Measurements from ENCODE around the gene RPP14. TPM values are rescaled to one million over a fixed set of nuclear protein-coding genes. Genes with fewer than 3 reads are reported as not detected.

Gene RPP14
- total RNA-seq, 2 experiments from 2014 or later: 12.9 to 16.9 TPM

- CTCF ChIA-PET: interaction anchor here (2.1 to 5.0 kb wide), 2 partner anchors 8 to 110 kb away, joined by 4 to 41 read pairs; partner anchors contain the start of gene HTD2
- DNase-seq: no peak
- peaks cover 1% of the 10 kb centered on the region for H3K36me3 Mint-ChIP-seq
- no peaks in the 10 kb centered on the region for H3K9me3 Mint-ChIP-seq (ENCODE audit: low read depth)
- H3K4me1 Mint-ChIP-seq: no peaks in the 10 kb centered on the region
- H3K27me3 Mint-ChIP-seq: peaks cover 22% of the 10 kb centered on the region
- no peak overlapping the region for H3K27ac Mint-ChIP-seq
- no peak for ATAC-seq
- no peak overlapping the region for H3K4me3 Mint-ChIP-seq
Measured at GRCh38 chr3:58298190-58298589, 7.9 kb upstream of the RPP14 start.

- Mint-ChIP-seq H3K36me3 (peaks cover under 1% of the 10 kb centered on the region), H3K4me1 (no peaks in the 10 kb centered on the region), H3K4me3 (no peak overlapping the region), H3K9me3 (ENCODE audit: low read depth) (no peaks in the 10 kb centered on the region), H3K27me3 (peaks cover 22% of the 10 kb centered on the region), H3K27ac (no peak overlapping the region)
- DNase-seq: no peak
- ATAC-seq: no peak
- CTCF ChIA-PET: interaction anchor here (5.0 kb wide), 1 partner anchor 111 kb away, joined by 41 read pairs; no protein-coding TSS in a partner anchor
Measured at GRCh38 chr3:58299075-58299474, 7.0 kb upstream of the RPP14 start.

- no peak for ATAC-seq
- Mint-ChIP-seq H3K4me3 (no peak overlapping the region), H3K27ac (no peak overlapping the region), H3K9me3 (ENCODE audit: low read depth) (no peaks in the 10 kb centered on the region), H3K4me1 (peaks cover under 1% of the 10 kb centered on the region), H3K36me3 (no peaks in the 10 kb centered on the region), H3K27me3 (peaks cover 22% of the 10 kb centered on the region)
- CTCF ChIA-PET: interaction anchor here (0.8 to 5.0 kb wide), 4 partner anchors 25 to 236 kb away, joined by 3 to 41 read pairs (median 4); partner anchors contain the start of gene ACOX2
- DNase-seq: no peak
Measured at GRCh38 chr3:58299839-58300516, 6.1 kb upstream of the RPP14 start.

GRCh38 chr3:58307639-58308215, 1.7 kb downstream of the RPP14 start:
- H3K27ac Mint-ChIP-seq: peak overlapping the region; percentile 99
- H3K4me3 Mint-ChIP-seq: peak overlapping the region; percentile 98
- no peak for ATAC-seq
- no peaks in the 10 kb centered on the region for H3K27me3 Mint-ChIP-seq
- H3K36me3 Mint-ChIP-seq: peaks cover 24% of the 10 kb centered on the region
- H3K4me1 Mint-ChIP-seq: peaks cover 32% of the 10 kb centered on the region
- no peaks in the 10 kb centered on the region for H3K9me3 Mint-ChIP-seq (ENCODE audit: low read depth)
- DNase-seq: peak; percentile 66
- CTCF ChIA-PET: interaction anchor here (0.7 to 4.6 kb wide), 39 partner anchors 8 to 346 kb away, joined by 3 to 59 read pairs (median 6); partner anchors contain the start of genes ABHD6, FLNB, KCTD6 and PXK

GRCh38 chr3:58308728-58309127, 2.7 kb downstream of the RPP14 start:
- CTCF ChIA-PET: interaction anchor here (0.9 to 4.6 kb wide), 18 partner anchors 10 to 347 kb away, joined by 3 to 59 read pairs (median 7); partner anchors contain the start of genes KCTD6 and PXK
- Mint-ChIP-seq H3K4me3 (no peak overlapping the region), H3K4me1 (peaks cover 32% of the 10 kb centered on the region), H3K36me3 (peaks cover 29% of the 10 kb centered on the region), H3K9me3 (ENCODE audit: low read depth) (no peaks in the 10 kb centered on the region), H3K27ac (peak overlapping the region; percentile 53), H3K27me3 (no peaks in the 10 kb centered on the region)
- ATAC-seq (no peak), DNase-seq (no peak)

- H3K36me3 Mint-ChIP-seq: peaks cover 34% of the 10 kb centered on the region
- ATAC-seq: no peak
- no peak overlapping the region for H3K27ac Mint-ChIP-seq
- no peaks in the 10 kb centered on the region for H3K27me3 Mint-ChIP-seq
- CTCF ChIA-PET: interaction anchor here (1.0 to 2.5 kb wide), 5 partner anchors 11 to 127 kb away, joined by 3 to 18 read pairs (median 4); partner anchors contain the start of genes HTD2 and RPP14
- H3K4me1 Mint-ChIP-seq: peaks cover 6% of the 10 kb centered on the region
- H3K9me3 Mint-ChIP-seq (ENCODE audit: low read depth): no peaks in the 10 kb centered on the region
- DNase-seq: no peak
- H3K4me3 Mint-ChIP-seq: no peak overlapping the region
Measured at GRCh38 chr3:58317811-58318210, 11.8 kb downstream of the RPP14 start.

- Mint-ChIP-seq H3K27me3 (no peaks in the 10 kb centered on the region), H3K36me3 (peaks cover 13% of the 10 kb centered on the region), H3K27ac (no peak overlapping the region), H3K4me3 (no peak overlapping the region), H3K4me1 (peaks cover 32% of the 10 kb centered on the region), H3K9me3 (ENCODE audit: low read depth) (no peaks in the 10 kb centered on the region)
- no peak for DNase-seq
- CTCF ChIA-PET: interaction anchor here (0.9 to 8.5 kb wide), 8 partner anchors 10 to 210 kb away, joined by 4 to 54 read pairs (median 6); partner anchors contain the start of genes HTD2, KCTD6 and RPP14
- ATAC-seq: no peak
Measured at GRCh38 chr3:58321791-58322190, 15.7 kb downstream of the RPP14 start.

GRCh38 chr3:58322793-58323192, 16.7 kb downstream of the RPP14 start:
- no peaks in the 10 kb centered on the region for H3K27me3 Mint-ChIP-seq
- no peak overlapping the region for H3K27ac Mint-ChIP-seq
- CTCF ChIA-PET: interaction anchor here (2.5 to 8.5 kb wide), 3 partner anchors 16 to 209 kb away, joined by 14 to 54 read pairs (median 24); partner anchors contain the start of genes HTD2 and RPP14
- no peak overlapping the region for H3K4me3 Mint-ChIP-seq
- H3K9me3 Mint-ChIP-seq (ENCODE audit: low read depth): no peaks in the 10 kb centered on the region
- no peak for DNase-seq
- H3K4me1 Mint-ChIP-seq: peaks cover 32% of the 10 kb centered on the region
- H3K36me3 Mint-ChIP-seq: peaks cover 8% of the 10 kb centered on the region
- ATAC-seq: no peak

GRCh38 chr3:58323529-58324390, 17.7 kb downstream of the RPP14 start:
- Mint-ChIP-seq H3K36me3 (peaks cover 6% of the 10 kb centered on the region), H3K9me3 (ENCODE audit: low read depth) (no peaks in the 10 kb centered on the region), H3K27ac (peak overlapping the region; percentile 30), H3K27me3 (no peaks in the 10 kb centered on the region), H3K4me3 (no peak overlapping the region), H3K4me1 (peaks cover 32% of the 10 kb centered on the region)
- ATAC-seq (peak; percentile 45), DNase-seq (no peak)
- CTCF ChIA-PET: interaction anchor here (1.0 to 8.5 kb wide), 3 partner anchors 17 to 92 kb away, joined by 3 to 54 read pairs (median 24); partner anchors contain the start of genes HTD2 and RPP14

- Mint-ChIP-seq H3K4me3 (no peak overlapping the region), H3K9me3 (ENCODE audit: low read depth) (no peaks in the 10 kb centered on the region)
- peak; percentile 52 for ATAC-seq
Measured at GRCh38 chr3:58324391-58325390, 18.6 kb downstream of the RPP14 start.

GRCh38 chr3:58325525-58325992, 19.5 kb downstream of the RPP14 start:
- DNase-seq (no peak), ATAC-seq (no peak)
- H3K27ac Mint-ChIP-seq: peak overlapping the region; percentile 66
- H3K9me3 Mint-ChIP-seq (ENCODE audit: low read depth): no peaks in the 10 kb centered on the region
- peaks cover 31% of the 10 kb centered on the region for H3K4me1 Mint-ChIP-seq
- H3K36me3 Mint-ChIP-seq: peaks cover 4% of the 10 kb centered on the region
- H3K4me3 Mint-ChIP-seq: no peak overlapping the region
- CTCF ChIA-PET: interaction anchor here (0.9 to 8.5 kb wide), 5 partner anchors 19 to 167 kb away, joined by 3 to 54 read pairs (median 3); partner anchors contain the start of genes HTD2, KCTD6 and RPP14
- no peaks in the 10 kb centered on the region for H3K27me3 Mint-ChIP-seq

More at GRCh38 chr3:58324391-58325390, 18.6 kb downstream of the RPP14 start:
- no peak for DNase-seq
- peaks cover 29% of the 10 kb centered on the region for H3K4me1 Mint-ChIP-seq
- H3K36me3 Mint-ChIP-seq: peaks cover 4% of the 10 kb centered on the region
- CTCF ChIA-PET: interaction anchor here (0.9 to 8.5 kb wide), 6 partner anchors 18 to 168 kb away, joined by 3 to 54 read pairs (median 3); partner anchors contain the start of genes HTD2, KCTD6 and RPP14
- peak overlapping the region; percentile 66 for H3K27ac Mint-ChIP-seq
- H3K27me3 Mint-ChIP-seq: no peaks in the 10 kb centered on the region

Data from activated CD8-positive, alpha-beta memory T cell treated with anti-CD3 and anti-CD28 coated beads, Interleukin-2, amount 10 ng/mL, durations not matched to agents 7 days and 5 days (primary cell).